PC-3 (cell line): Measurements from ENCODE around the gene TMEM259. TPM values are rescaled to one million over a fixed set of nuclear protein-coding genes. Genes with fewer than 3 reads are reported as not detected.

Experiments
- ATAC-seq: fragments of 200-7000 bp; cut with Tn5 transposase; 2 replicates; pipeline ENCODE4 v1.9.1; 2020; ENCODE audit warnings: mild to moderate bottlenecking, moderate library complexity
- BruUV-seq: library from RNA; stranded (reverse); fragments of 400-500 nt; replicated peaks from 2 replicates; lab custom pipeline; 2021; lab: Mats Ljungman, UMichigan
- CTCF ChIA-PET: fragments of 300-600 bp; sonication (Branson Sonifier 250); formaldehyde crosslinking; loops from one replicate; lab custom pipeline; 2022; ENCODE audit warnings: antibody characterized with exemption; lab: Charles Lee
- POLR2A ChIA-PET: fragments of 300-600 bp; sonication (Branson Sonifier 250); formaldehyde crosslinking; loops from one replicate; lab custom pipeline; 2022; ENCODE audit warnings: antibody characterized with exemption; ENCODE audit not compliant: unreplicated experiment; lab: Charles Lee
- DNase-seq: peaks from one replicate; pipeline ENCODE4 v3.0.0-alpha.2; 2015
- H2AFZ ChIP-seq: fragments of 300-600 bp; sonication (generic); 2 replicates; pipeline ENCODE4 v1.6.0; 2016; ENCODE audit warnings: antibody characterized with exemption, low read length
- H3F3A ChIP-seq: fragments of 300-600 bp; sonication (generic); one replicate; pipeline ENCODE4 v1.6.0; 2017; ENCODE audit warnings: antibody characterized with exemption, low read length, control low read depth, mild to moderate bottlenecking; ENCODE audit not compliant: unreplicated experiment
- H3K27ac ChIP-seq: fragments of 300-600 bp; sonication (generic); 2 replicates; pipeline ENCODE4 v1.5.1; 2016; ENCODE audit warnings: mild to moderate bottlenecking, low read length
- H3K27me3 ChIP-seq: fragments of 300-600 bp; sonication (generic); 2 replicates; pipeline ENCODE4 v1.6.1; 2016; ENCODE audit warnings: low read length, mixed read lengths
- H3K36me3 ChIP-seq: fragments of 300-600 bp; sonication (generic); 2 replicates; pipeline ENCODE4 v1.6.1; 2016; ENCODE audit warnings: low read depth, mixed run types, low read length, mixed read lengths
- H3K4me1 ChIP-seq: fragments of 300-600 bp; sonication (generic); 2 replicates; pipeline ENCODE4 v1.5.1; 2016; ENCODE audit warnings: low read length; ENCODE audit not compliant: insufficient read depth
- H3K4me2 ChIP-seq: fragments of 300-600 bp; sonication (generic); 2 replicates; pipeline ENCODE4 v1.6.0; 2016; ENCODE audit warnings: low read length
- H3K4me3 ChIP-seq: fragments of 300-600 bp; sonication (generic); 2 replicates; pipeline ENCODE4 v1.5.1; 2016; ENCODE audit warnings: mild to moderate bottlenecking, low read length, mixed read lengths
- H3K79me2 ChIP-seq: fragments of 300-600 bp; sonication (generic); 2 replicates; pipeline ENCODE4 v1.6.1; 2017; ENCODE audit warnings: low read length, mixed read lengths
- H3K9ac ChIP-seq: fragments of 300-600 bp; sonication (generic); 2 replicates; pipeline ENCODE4 v1.6.0; 2016; ENCODE audit warnings: mild to moderate bottlenecking, low read length
- H3K9me2 ChIP-seq: fragments of 300-600 bp; sonication (generic); replicated peaks from 2 replicates; pipeline ENCODE4 v1.6.1; 2016; ENCODE audit warnings: mixed run types, low read length, mixed read lengths
- H3K9me3 ChIP-seq: fragments of 300-600 bp; sonication (generic); 2 replicates; pipeline ENCODE4 v1.6.1; 2016; ENCODE audit warnings: low read length, mixed read lengths
- H4K20me1 ChIP-seq: fragments of 300-600 bp; sonication (generic); 2 replicates; pipeline ENCODE4 v1.6.1; 2016; ENCODE audit warnings: low read length, mixed read lengths
- CTCF ChIP-seq: fragments of 300-600 bp; sonication (generic); conservative IDR thresholded peaks from 2 replicates; pipeline ENCODE4 v1.5.1; 2017; ENCODE audit warnings: antibody characterized with exemption, low read depth, mild to moderate bottlenecking, low read length
- EZH2 ChIP-seq: fragments of 300-600 bp; sonication (generic); IDR thresholded peaks from one replicate; pipeline ENCODE4 v1.6.1; 2017; ENCODE audit warnings: antibody characterized with exemption, mild to moderate bottlenecking, low read length; ENCODE audit not compliant: unreplicated experiment
- EZH2phosphoT487 ChIP-seq: fragments of 300-600 bp; sonication (generic); IDR thresholded peaks from 2 replicates; pipeline ENCODE4 v1.6.1; 2018; ENCODE audit warnings: mild to moderate bottlenecking, antibody characterized with exemption, low read length, borderline replicate concordance
- intact Hi-C: fragments of 100-400 bp; cut with micrococcal nuclease; formaldehyde crosslinking; loops from 2 replicates; pipeline ENCODE4 v1.9.0; 2023
- total RNA-seq: library from RNA; depleted of rRNA; stranded (reverse); fragments of >200 nt; gene quantifications from 2 replicates; pipeline ENCODE4 v1.2.3, GENCODE V29; 2014

The TMEM259 gene
- total RNA-seq, 1 experiment from 2014 or later, result 136 TPM

DNA sequence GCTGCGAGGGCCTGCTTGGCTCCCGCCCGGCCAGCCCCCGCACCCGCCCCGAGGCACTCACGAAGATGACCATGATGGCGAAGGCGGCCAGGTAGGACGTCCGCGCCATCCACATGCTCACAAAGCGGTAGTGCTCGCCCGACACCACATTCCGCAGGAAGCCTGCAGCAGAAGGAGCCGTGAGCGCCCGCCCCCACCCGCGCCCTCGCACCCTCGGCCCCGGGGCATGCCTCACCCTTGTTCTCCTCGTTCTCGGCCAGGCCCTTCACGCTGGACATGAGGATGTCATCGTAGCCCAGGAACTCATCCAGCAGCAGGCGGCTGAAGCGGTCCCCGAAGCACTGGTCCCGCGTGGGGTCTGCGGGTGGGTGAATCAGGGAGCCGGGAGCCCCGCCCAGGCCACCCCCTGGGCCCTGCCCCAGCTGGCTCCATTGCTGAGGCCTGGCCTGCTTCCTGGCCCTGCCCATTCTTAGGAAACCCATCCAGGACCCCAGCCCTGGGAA, 9.0 kb downstream of the TMEM259 start:
- Histone ChIP-seq H3K4me2 (no peak overlapping the region), H3K4me3 (no peak overlapping the region), H3F3A (no peaks in the 10 kb centered on the region), H3K27ac (no peak overlapping the region), H3K36me3 (no peaks in the 10 kb centered on the region), H3K9me2 (no peaks in the 10 kb centered on the region), H2AFZ (no peak overlapping the region), H3K79me2 (peaks cover 28% of the 10 kb centered on the region), H3K27me3 (no peaks in the 10 kb centered on the region), H4K20me1 (peaks cover 18% of the 10 kb centered on the region), H3K9me3 (no peaks in the 10 kb centered on the region), H3K9ac (no peak overlapping the region), H3K4me1 (peaks cover 5% of the 10 kb centered on the region)
- no peak for ATAC-seq
- ChIA-PET CTCF (no interaction called here), POLR2A (no interaction called here)
- no TSS peak for BruUV-seq
- no peak for DNase-seq
- intact Hi-C loops, result no loop called here
- no peak for TF ChIP-seq EZH2
- TF ChIP-seq CTCF, result no peak
- no peak for TF ChIP-seq EZH2phosphoT487

DNA sequence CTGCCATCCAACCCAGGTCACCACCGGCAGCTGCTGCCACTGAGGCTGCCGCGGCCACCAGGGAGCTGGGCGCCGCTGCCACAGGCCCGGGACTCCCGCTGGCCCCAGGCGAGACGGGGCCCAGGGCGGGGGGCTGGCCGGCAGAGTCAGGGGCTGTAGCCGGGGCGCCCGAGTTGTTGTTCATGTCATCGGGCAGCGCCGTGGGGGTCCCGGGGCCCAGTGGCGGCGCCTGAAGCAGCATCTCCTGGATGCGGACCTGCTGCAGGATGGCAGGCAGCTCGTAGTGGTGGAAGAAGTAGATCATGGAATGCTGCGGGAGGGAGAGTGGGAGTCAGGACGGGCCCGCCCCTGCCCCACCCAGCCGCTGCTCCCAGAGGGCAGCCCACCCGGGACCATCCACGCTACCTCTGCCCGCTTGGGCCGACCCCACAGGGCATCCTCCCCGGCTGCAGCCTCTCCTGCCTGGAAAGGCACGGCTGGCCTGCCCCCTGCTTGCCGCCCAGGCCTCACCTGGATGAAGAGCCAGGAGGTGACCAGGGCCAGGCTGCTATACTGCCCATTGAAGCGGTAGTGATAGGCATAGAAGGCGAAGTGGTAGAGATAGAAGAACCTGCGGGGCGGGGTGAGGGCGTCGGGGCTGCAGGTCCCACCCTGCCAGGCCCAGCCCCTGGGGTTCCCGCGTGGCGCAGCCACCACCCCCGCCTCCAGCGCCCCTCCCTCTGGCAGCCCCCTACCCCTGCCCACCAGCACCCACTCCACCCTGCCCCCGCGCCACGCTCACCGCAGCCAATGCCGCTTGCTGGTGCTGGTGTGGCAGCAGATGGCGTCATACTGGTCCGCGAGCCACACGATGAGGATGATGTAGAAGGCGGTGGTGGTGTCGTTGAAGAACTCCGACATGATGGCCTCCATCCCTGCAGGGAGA, 10.1 kb downstream of the TMEM259 start:
- Histone ChIP-seq H4K20me1 (peaks cover 9% of the 10 kb centered on the region), H3K27me3 (no peaks in the 10 kb centered on the region), H3F3A (no peaks in the 10 kb centered on the region), H3K27ac (no peak overlapping the region), H2AFZ (no peak overlapping the region), H3K9me2 (no peaks in the 10 kb centered on the region), H3K79me2 (peaks cover 18% of the 10 kb centered on the region), H3K4me1 (no peaks in the 10 kb centered on the region), H3K4me3 (no peak overlapping the region), H3K36me3 (no peaks in the 10 kb centered on the region), H3K9ac (no peak overlapping the region), H3K9me3 (no peaks in the 10 kb centered on the region), H3K4me2 (no peak overlapping the region)
- ChIA-PET CTCF (no interaction called here), POLR2A (no interaction called here)
- no peak for DNase-seq
- intact Hi-C loops, result no loop called here
- TF ChIP-seq CTCF (no peak), EZH2 (no peak), EZH2phosphoT487 (no peak)
- no TSS peak for BruUV-seq
- ATAC-seq, result no peak

DNA sequence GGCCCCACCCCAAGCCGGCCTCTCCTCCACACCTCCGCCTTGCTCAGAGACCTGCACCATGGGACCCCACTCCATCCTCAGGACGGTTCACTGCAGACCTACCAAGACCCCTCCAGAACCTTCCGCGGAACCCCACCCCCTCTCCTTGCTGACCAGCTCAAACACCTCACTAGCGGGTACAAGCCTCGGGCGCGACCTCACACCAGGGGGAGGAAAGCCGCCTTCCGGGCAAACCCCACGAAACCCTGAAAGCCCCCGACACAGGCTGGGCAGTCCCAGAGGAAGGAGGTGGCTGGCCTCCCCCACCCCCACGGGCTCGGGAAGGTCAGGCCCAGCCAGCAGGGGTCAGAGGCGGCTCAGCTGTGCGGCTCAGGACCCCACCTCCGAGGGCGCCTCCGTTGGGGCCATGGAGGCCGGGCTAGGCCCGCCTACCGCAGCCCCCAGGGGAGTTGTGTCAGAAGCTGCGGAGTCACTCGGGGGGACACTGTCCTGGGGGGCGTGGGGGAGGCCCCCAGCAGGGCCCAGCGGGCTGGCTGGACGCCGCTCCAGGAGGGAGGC, 10.9 kb downstream of the TMEM259 start:
- no peak overlapping the region for H3K4me3 ChIP-seq
- no TSS peak for BruUV-seq
- H3K4me2 ChIP-seq, result no peak overlapping the region
- no peak overlapping the region for H3K27ac ChIP-seq
- TF ChIP-seq CTCF (no peak), EZH2 (no peak), EZH2phosphoT487 (no peak)
- ATAC-seq, result no peak
- H3K9ac ChIP-seq, result no peak overlapping the region
- ChIA-PET CTCF (no interaction called here), POLR2A (no interaction called here)
- H2AFZ ChIP-seq, result no peak overlapping the region
- intact Hi-C loops, result no loop called here
- no peaks in the 10 kb centered on the region for H3K27me3 ChIP-seq
- no peaks in the 10 kb centered on the region for H3K4me1 ChIP-seq
- H4K20me1 ChIP-seq, result peaks cover under 1% of the 10 kb centered on the region; the same call in 1 of the 2 replicates
- no peaks in the 10 kb centered on the region for H3K36me3 ChIP-seq
- peaks cover 10% of the 10 kb centered on the region for H3K79me2 ChIP-seq
- no peak for DNase-seq
- no peaks in the 10 kb centered on the region for H3K9me3 ChIP-seq
- no peaks in the 10 kb centered on the region for H3K9me2 ChIP-seq
- no peaks in the 10 kb centered on the region for H3F3A ChIP-seq
